Measurements from ENCODE around the gene GPD2.

GPD2 gene

DNA sequence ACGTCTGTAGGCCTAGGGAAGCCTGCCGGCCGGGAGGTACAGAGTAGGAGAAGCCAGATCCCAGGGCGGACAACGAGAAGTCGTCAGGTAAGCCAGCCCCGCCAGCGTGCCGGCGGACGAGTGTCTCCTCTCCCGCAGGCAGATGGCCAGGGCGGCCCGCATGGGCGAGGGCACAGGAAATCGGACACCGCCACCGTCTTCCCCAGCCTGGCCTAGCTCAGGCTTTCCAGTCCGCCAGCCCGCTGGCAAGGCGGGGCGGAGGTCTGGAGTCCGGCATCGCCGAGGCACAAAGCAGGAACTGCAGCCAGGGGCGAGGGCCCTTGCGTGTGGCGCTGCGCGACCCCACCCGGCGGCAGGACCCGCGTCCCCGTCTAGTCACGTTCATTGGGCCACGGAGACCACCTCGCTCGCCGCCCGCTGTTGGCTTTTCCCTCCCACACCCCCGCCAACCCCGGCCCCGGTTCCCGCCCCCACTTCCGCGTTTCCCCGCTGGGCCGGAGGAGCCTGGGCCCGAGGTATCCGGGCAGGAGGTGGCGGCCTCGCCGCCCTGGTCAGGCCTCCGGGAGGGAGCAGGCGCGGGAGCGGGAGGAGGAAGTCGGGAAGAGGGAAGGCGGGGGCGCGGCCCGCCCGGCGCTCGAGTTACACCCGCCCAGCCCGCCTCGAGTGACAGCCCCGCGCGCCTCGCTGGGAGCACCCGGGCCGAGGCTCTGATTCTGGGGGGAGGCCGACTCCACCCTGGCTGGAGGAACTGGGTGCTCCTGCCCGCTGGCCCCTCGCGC lies at the start of gene GPD2:
TSS of gene GPD2 (plus strand) at position 662 of the 779 bp plus-strand sequence. CDS start 39,727 bp downstream, outside the sequence.
- DNase-seq: peak; percentile 75

DNA sequence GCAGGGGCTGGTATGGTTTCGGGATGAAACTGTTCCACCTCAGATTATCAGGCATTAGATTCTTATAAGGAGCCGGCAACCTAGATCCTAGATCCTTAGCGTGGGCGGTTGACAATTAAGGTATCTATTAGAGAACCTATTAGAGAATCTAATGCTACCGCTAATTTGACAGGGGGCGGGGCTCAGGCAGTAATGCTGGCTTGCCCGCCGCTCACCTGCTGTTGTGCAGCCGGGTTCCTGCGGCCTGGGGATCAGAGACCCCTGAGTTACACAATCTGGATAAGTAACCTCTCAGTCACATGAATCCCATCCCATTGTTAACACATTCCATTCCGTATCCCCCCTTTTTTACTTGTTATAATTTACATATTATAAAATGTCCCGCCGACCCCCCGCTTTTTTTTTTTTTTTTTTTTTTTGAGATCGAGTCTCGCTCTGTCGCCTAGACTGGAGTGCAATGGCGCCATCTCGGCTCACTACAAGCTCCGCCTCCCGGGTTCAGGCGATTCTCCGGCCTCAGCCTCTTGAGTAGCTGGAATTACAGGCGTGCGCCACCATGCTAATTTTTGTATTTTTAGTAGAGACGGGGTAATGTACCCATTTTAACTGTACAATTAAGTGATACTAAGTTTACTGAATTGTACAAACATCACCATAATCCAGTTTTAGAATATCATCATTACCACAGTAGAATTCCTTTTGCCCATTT lies 42.0 kb upstream of the GPD2 start:
- no peak for DNase-seq

DNA sequence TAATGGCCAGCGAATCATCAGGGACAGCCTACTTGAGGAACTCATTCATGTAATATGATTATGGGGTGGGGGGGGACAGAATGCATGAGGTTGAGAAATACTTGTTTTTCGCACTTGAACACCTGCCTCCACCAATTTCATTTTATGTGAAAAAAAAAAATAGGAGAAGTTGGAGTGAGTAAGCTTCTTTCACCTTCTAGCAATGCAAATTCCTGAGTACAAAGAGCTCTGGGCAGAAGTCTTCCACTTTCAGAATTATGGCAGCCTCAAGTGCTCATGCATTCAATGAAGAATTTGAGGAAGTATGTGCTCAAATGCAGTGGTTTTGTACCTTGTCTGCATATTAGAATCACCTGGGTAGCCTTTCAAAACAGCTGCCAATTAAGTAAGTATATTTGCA lies 40.1 kb upstream of the GPD2 start:
- no peak for DNase-seq

DNA sequence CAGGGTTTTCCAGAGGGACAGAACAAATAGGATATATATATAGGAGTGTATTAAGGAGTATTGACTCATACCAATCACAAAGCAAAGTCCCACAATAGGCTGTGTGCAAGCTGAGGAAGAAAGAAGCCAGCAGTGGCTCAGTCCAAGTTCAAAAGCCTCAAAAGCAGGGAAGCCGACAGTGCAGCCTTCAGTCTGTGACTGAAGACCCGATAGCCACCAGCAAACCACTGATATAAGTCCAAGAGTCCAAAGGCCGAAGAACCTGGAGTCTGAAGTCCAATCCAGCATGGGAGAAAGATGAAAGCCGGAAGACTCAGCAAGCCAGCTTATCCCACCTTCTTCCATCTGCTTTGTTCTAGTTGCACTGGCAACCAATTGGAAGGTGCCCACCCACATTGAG lies 39.0 kb upstream of the GPD2 start:
- no peak for DNase-seq

DNA sequence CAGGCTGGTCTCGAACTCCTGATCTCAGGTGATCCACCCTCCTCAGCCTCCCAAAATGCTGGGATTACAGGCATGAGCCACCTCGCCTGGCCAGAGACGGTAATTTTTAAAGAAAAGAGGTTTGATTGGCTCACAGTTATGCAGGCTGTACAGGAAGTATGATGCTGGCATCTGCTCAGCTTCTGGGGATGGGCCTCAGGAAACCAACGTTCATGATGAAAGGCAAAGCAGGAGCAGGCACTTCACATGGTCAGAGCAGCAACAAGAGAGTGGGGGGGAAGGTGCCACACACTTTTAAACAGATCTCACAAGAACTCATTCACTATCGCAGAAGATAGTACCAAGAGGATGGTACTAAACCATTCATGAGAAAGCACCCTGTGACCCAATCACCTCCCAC lies 38.0 kb upstream of the GPD2 start:
- no peak for DNase-seq

DNA sequence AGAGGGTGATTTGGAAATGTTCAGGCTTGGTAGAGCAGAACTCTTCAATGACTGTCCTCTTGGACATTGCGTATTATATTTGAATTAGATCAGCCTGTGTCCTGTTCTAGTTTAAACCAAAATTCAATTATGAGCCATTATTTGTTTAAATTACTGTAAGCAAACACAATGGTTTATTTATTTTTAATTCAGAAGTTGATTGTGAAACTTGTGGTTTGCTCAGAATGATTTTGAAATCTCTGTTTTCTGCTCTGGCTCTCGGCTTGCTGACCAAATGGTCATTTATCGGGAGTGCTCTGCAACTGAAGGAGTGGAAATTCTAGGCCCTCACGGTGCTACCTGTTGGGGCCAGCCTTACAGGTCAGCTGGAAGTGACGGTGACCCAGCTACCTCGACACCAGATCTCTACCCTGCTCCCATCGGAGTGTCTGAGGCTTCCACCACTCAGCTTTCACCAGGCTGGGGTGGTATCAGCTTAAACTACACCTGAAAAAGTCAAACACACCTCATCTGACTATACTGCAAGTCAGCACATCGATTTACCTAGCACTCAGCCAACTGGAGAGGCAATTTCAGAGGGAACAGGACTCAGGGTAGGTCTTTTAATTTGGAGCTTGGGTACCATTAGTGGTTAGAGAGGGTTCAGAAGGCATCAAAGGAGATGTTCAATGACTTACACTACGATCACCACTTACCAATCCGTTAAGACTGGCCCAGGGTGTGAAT lies 36.8 kb upstream of the GPD2 start:
- no peak for DNase-seq

DNA sequence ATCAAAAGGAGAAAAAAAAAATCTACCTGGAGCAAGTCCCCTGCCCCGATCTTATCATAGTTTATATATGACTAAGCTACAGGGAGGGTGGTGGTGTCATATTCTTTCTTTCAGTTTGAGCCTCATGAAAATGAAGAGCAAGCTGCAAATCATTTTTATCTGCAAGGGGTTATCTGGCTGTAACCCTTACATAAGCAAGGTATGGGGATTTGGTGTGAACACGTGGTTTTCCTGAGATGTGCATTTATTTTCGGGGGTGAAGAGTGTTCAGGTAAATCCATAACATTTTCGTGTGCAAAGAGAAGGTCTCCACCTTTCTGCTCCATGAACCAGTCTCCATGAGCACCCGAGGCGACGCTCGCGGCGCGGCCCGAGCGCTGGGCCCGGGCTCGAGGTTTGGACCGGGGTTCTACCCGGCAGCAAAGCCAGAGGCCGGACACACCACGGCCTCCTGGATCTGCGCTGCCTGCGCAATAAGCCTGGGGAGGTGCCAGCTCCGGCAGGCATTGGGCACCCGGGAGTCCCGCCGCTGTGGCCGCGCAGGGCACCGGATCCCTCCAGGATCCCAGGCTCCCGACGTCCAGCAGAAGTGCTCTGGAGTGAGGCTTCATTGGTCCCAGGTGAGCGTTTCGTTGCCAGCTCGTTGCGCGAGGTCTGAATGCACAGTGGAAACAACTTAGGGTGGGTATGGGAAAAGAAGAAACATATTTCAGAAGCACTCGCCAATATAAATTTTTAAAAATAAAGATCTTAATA lies 36.1 kb upstream of the GPD2 start:
- DNase-seq: peak; percentile 56

DNA sequence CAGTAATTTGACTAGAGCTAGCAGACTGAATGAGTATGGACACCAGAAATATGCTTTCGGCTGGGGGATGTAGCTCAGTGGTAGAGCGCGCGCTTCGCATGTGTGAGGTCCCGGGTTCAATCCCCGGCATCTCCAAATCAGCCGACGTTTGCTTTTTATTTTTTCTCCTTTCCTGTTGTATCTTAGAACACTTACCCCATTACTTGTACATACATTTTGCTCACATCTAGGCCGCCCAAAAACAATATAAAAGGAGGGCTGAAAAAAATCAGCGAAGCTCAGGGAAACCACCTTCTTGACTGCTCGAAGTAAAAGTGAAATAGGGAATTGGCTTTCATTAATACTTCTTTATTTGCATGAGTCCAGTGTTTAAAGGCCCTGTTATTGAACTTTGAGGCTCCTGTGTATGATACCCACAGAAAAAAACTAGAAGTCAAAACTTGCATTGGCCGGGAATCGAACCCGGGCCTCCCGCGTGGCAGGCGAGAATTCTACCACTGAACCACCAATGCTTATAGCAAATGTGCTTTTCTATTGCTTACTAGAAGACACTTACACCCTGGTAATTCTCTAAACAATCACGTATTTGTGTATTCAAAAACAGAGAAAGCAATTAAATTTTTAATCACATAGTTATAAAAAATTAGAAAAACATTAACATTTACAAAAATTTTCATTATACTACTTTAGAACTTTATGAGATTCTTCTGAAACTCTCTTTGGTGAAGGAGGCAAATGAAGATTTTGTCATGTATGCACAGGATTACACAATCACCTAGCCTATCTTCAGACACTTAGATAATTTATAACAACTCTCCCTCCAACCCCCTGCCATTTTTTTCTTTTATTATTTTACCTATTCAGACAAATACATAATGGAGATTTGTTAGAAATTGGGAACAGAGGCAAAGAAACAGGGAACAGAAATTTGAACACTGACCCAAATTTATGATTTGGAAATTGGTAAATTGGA lies 35.2 kb upstream of the GPD2 start:
- peak; percentile 79 for DNase-seq

DNA sequence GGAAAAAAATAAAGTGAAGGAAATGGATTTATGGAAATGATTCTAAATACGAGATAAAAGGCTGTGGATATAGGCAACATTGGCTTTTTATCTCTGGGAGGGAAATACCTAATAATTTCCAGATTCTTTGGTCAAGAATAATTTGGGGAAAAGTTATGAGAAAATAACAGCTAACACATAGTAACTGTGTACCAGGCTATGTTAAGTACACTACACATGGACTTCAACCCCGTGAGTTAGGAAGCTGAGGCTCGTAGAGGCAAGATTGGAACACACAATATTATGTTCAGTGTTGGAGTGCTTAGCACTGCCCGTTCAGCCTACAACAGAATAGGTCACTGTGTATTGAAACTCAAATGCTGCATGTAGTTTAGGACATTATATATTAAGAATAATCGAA lies 34.3 kb upstream of the GPD2 start:
- DNase-seq: no peak

DNA sequence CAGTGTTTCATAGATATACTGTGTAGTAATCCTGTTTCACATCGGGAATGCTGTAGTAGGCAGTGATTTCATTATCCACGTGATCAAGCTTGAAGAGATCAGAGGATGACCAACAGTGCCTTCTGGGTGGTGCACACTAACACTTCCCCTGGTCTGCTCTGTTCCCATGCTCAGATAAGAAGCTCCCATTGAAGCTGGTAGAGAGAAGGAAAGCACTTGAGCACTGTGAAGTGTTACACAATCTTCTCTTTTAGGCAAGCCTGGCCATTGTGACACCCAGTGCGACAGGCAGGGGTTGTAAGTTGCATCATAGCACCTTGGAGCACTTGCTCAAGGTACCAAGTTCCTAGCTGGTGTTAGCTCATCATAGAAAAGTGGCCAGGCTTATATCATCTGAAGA lies 30.6 kb upstream of the GPD2 start:
- no peak for DNase-seq

DNA sequence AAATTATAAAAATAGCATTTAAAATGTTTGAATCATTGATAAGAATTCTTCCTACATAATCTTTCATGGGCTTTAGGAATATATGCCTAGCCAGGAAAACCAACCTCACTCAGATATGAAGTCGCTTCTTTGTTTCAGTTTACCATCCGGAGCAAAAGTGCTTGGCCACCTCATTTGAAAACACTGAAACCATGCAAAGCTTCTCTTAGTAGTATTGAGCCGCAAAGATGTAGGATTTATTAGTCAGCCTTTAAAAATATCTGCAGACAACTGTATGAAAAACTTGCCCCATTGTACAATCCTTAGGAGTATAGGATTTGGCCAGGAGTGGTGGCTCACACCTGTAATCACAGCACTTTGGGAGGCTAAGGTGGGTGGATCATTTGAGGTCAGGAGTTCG lies 24.3 kb upstream of the GPD2 start:
- DNase-seq: no peak

DNA sequence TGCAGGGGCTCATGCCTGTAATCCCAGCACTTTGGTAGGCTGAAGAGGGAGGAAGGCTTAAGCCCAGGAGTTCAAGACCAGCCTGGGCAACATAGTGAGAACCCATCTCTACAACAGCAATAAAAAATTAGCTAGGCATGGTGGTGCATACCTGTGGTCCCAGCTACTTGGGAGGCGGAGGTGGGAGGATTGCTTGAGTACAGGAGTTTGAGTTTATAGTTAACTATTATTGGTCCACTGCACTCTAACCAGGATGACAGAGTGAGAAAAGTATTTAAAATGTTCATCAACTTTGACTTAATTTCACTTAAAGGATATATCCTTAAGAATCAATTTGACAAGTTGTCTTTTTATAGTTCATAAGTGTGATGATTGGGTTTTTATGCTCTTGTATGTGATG lies 14.3 kb upstream of the GPD2 start:
- no peak for DNase-seq

DNA sequence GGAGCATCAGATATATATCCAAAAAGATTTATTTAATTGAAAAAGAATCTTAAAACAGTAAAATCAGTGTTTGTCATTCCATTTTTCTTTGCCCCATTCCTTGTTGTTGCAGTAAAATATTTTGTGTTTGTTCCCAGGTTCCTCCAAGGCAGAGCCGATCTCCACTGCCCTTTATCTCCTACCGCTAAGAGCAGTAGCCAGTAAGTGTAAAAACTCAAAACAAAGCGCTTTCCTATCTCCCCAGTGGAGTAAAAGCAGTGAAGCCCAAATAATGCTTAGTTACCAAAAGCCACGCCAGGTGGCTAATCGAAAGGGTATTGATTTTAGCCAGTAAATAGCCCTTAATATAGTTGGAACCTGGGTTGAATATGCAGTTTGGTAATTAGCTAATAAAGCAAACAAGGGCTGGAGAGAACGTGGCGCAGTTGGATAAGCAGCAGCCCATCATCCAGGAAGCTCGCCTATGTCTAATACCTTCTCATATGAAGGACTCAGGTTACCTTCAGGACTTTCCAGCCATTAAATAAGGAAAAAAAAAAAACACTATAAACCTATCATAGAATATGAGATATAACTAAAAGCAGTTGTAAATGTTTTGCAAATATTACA lies 12.4 kb upstream of the GPD2 start:
- no peak for DNase-seq

DNA sequence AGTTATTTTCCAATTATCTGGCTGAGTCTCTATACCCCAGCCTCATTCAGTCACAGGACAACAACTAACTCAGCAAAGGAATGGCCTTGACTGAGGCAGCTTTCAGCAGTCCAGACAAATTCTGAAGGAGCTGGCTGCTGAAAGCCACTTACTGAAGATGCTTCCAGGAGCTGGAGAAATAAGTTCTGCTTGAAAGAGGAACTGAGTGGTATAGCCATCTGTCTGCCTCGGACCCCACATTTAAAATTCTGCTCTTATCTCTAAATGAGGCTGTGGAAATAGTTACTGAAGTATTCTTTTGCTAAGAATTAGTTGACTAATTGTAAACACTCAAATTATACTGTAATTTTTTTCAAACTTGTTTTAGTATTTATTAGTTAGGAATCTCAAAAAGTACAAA lies 9.1 kb upstream of the GPD2 start:
- no peak for DNase-seq

DNA sequence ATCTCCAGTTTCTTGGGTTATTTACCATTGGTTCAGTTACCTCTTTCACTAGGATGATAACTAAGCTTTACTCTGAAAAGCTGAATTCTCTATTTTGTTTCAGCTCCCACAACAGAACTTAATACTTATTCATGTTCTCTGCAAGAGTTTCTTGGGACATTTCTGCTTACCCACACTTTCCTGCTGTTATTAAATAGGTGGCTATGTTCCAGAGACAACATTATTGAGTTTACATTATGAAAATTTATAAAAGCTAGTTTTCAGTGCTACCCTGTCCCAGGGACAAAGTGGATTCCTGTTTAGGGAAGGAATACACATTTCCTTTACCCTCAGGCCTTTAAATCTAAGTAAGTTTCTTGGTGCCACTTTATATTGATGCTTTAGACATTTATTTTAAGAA lies 7.0 kb upstream of the GPD2 start:
- DNase-seq: no peak

DNA sequence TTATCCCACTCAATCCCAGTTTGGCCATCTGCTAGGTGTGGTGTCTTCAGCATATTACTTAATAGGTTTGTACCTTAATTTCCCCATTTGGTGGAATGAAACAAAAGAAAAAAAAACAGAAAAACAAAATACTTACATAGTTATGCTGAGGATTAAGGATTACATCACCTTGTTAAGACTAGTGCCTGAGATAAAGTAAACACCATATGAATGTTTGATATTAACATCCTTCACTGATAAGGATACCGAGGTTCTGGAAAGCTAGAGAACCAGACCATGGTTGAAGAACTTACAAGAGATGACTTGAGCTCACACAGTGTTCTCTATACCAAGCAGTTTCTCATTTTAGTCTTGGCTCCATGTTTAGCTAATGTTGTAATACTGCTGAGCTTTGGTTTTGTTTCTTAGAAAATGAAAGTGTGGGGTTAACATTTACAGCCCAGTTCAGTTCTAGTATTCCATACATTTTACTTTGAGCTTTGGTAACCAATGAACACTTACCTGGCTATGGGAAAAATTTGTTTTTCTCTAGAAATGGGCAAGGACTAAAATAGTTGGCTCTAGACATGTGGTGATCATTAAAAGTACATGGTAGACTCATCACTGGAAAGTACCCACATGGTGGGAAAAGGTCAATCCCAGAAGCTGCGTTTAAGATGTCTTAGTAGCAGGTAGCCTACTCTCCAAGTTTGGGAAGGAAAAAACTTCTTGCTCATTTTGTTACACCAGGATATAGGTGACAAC lies 5.8 kb upstream of the GPD2 start:
- no peak for DNase-seq

DNA sequence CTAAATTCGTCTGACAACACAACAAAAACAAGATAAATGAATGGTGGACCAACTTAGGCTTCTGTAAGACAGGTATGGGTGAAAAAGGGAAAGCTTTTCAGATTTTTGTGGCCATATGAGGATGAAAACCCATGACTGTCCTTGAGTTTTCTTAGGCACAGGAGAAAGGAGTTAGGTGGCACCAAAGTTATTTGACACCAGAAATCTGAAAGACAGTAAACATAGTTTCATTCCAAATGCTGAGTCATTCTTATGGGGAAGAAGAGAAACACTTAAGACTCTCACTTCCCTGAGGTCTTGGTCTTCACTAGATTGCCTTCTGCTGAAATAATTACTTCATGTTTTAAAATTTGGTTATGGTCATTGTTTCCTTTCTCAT lies 5.2 kb upstream of the GPD2 start:
- no peak for DNase-seq

DNA sequence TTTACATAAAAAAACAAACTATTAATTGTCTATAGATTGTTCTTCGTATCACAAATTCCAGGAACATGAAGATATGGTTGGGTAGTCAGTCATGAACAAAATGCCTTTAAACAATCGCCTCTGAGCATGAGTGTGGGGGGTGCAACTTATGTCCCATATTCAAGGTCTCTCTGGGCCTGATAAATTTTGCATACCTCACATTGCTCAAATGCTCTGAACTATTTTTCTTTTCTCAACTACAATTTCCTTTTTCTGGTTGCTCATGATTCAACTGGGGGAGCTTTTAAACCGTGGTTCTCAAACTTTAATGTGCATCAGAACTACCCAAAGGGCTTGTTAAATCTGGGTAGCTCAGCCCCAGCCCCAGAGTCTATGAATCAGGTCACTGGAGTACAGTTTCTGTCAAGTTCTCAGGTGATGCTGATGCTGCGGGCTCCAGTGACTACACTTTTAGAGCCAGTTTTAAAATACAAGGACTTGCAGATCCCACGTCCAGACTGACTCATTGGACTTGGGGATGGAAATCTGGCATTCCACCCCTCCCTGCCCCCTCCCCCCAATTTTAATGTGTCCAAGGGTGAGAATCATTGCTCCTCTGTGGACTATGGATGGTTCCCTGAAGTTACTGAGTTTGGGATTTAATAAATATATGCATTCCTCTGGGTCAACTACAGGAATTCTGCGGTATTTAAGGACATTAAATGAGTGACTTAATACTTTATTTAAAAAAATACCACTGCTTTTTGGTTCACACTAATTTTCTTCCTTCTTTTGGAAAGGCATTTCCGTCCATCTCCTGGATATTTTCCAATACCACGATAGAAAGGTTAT lies 1.5 kb upstream of the GPD2 start:
- peak; percentile 14 for DNase-seq

DNA sequence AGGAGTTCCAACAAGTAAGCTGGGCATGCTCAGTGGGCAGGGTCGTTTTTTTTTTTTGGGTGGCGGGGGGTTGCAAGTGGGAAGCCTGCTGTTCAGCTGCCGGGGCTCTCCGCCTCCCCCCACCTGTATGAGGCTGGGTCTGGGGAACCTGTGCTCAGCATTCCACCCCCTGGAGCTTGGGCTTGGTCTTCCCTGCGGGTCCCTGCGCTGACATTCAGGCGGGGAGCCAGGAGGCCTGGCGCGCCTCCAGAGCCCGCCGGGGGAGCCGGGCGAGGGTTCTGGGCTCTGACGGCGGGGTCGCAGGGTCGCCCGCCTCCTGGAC lies 822 bp upstream of the GPD2 start:
- DNase-seq: no peak

DNA sequence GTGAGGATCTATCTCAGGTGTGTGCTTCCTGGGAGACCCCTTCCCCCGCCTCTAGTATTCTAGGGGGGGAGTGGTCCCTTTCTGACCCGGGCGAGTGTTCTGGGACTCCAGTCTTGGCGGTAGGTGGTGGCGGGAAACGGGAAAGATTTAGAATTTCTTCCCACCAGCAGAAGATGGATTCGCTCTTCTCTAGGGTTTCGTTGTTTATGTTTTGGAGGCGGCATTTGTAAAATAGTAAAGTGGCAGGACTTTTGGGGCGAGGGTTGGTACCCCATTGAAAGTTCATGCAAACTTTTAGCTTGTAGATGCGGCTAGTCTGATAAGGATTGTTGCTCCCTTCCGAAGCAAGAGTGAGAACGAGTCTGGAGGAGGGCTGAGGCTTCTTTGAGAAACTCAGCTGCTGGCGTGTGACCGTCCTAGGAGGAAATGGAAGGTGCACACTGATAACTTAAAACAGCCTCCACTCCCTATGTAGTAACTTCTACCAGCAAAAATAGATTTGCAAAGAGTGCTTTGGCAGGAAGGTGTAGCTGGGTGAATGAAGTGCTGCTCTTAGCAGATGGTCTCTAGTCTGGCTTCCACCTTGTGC lies 412 bp downstream of the GPD2 start:
- DNase-seq: peak; percentile 39

All from stimulated activated CD4-positive, alpha-beta T cell treated with anti-CD3 and anti-CD28 coated beads, Interleukin-15, amount 100 ng/mL, for 24 hours (primary cell).